Activated CD4-positive, alpha-beta T cell treated with anti-CD3 and anti-CD28 coated beads, Interleukin-2, amount 50 U/mL, for 48 hours (primary cell): ENCODE data around the gene ASPN.

ENCODE experiments used
- DNase-seq, 2 experiments: peaks; one replicate each; pipeline ENCODE4 v3.0.0-alpha.2; 2020

The ASPN gene

GRCh38 chr9:92503156-92503555, 20.9 kb upstream of the ASPN start:
- DNase-seq, result no peak

GRCh38 chr9:92501671-92502393, 19.5 kb upstream of the ASPN start:
- peak in 1 of 2 experiments; percentile 11 for DNase-seq

GRCh38 chr9:92500725-92501124, 18.4 kb upstream of the ASPN start:
- no peak for DNase-seq

GRCh38 chr9:92499701-92500100, 17.4 kb upstream of the ASPN start:
- DNase-seq, result no peak

- no peak for DNase-seq
These were observed 14.3 kb upstream of the ASPN start for GRCh38 chr9:92496396-92497176.

GRCh38 chr9:92494856-92495255, 12.6 kb upstream of the ASPN start:
- no peak for DNase-seq

GRCh38 chr9:92493749-92494387, 11.6 kb upstream of the ASPN start:
- DNase-seq, result no peak

- DNase-seq, result no peak
These were observed 10.6 kb upstream of the ASPN start for GRCh38 chr9:92492781-92493401.

- DNase-seq, result no peak
These were observed 6.6 kb upstream of the ASPN start for GRCh38 chr9:92488681-92489550.

- no peak for DNase-seq
These were observed 4.1 kb upstream of the ASPN start for GRCh38 chr9:92486371-92486770.

- DNase-seq, result no peak
These were observed 2.3 kb upstream of the ASPN start for GRCh38 chr9:92484563-92484962.

- no peak for DNase-seq
These were observed 1.6 kb upstream of the ASPN start for GRCh38 chr9:92483627-92484545.

- no peak for DNase-seq
These were observed 499 bp upstream of the ASPN start for GRCh38 chr9:92482805-92483204.

GRCh38 chr9:92480986-92481633, 1.2 kb downstream of the ASPN start:
- no peak for DNase-seq

GRCh38 chr9:92480291-92480771, 2.0 kb downstream of the ASPN start:
- DNase-seq, result no peak

- no peak for DNase-seq
These were observed 3.0 kb downstream of the ASPN start for GRCh38 chr9:92479346-92479745.

GRCh38 chr9:92478783-92479182, 3.5 kb downstream of the ASPN start:
- DNase-seq, result no peak

GRCh38 chr9:92476962-92477361, 5.3 kb downstream of the ASPN start:
- no peak for DNase-seq

- DNase-seq, result no peak
These were observed 7.7 kb downstream of the ASPN start for GRCh38 chr9:92474587-92474986.

- DNase-seq, result no peak
These were observed 14.1 kb downstream of the ASPN start for GRCh38 chr9:92468206-92468605.

- no peak for DNase-seq
These were observed 14.8 kb downstream of the ASPN start for GRCh38 chr9:92467511-92467910.
